HepG2 (cell line): ENCODE measurements around the gene ABCC3.

Experiments used
- BHLHE40 ChIP-seq: IDR thresholded peaks from 2 replicates; pipeline ENCODE4 v1.6.1; 2011; ENCODE audit warnings: low read length, improper control_type of control experiment
- CTCF ChIP-seq: sonication (generic); formaldehyde crosslinking; IDR thresholded peaks from 2 replicates; pipeline ENCODE4 v1.5.0; 2020; ENCODE audit warnings: mild to moderate bottlenecking, missing genetic modification reagents, moderate library complexity
- EP300 ChIP-seq, 3 experiments: sonication (generic) in 1 of 3; formaldehyde crosslinking in 1 of 3; IDR thresholded peaks; 2 replicates each; pipeline versions ENCODE4 v1.5.1 to v1.6.1; 2011 to 2020; ENCODE audit warnings: low read depth in 2 of 3, low read length in 2 of 3, borderline replicate concordance in 1 of 3, improper control_type of control experiment in 1 of 3, mild to moderate bottlenecking in 1 of 3, missing genetic modification reagents in 1 of 3, moderate library complexity in 1 of 3
- HMGXB4 ChIP-seq, 2 experiments: sonication (generic) in 1 of 2; formaldehyde crosslinking in 1 of 2; IDR thresholded peaks; 2 replicates each; pipeline versions ENCODE4 v1.4.0 to v1.6.1; 2018 to 2020; ENCODE audit warnings: missing genetic modification reagents in 2 of 2, borderline replicate concordance in 1 of 2, low read depth in 1 of 2, mild to moderate bottlenecking in 1 of 2, missing biosample characterization in 1 of 2
- ZBTB4 ChIP-seq: sonication (generic); formaldehyde crosslinking; IDR thresholded peaks from 2 replicates; pipeline ENCODE4 v1.4.0; 2020; ENCODE audit warnings: missing genetic modification reagents, mild to moderate bottlenecking, borderline replicate concordance
- ZNF501 ChIP-seq: sonication (generic); formaldehyde crosslinking; IDR thresholded peaks from 2 replicates; pipeline ENCODE4 v1.5.1; 2020; ENCODE audit warnings: mild to moderate bottlenecking, moderate library complexity, missing genetic modification reagents

GRCh38 chr17:50634224-50634914 is at the start of gene ABCC3:
- TF ChIP-seq CTCF (CRISPR knock-in tag), result peak; percentile 44
- no peak for TF ChIP-seq HMGXB4 (CRISPR knock-in tag; IDR thresholded peaks at IDR 0.05; ENCODE audit: borderline replicate concordance in 1 of 2, low read depth in 1 of 2)
- no peak for TF ChIP-seq ZBTB4 (CRISPR knock-in tag)
- TF ChIP-seq EP300 (IDR thresholded peaks at IDR 0.05; ENCODE audit: low read depth in 2 of 2, low read length in 2 of 2), result peak in 1 of 2 experiments; percentile 66; a peak in 1 of 4 replicates
- peak; percentile 54 for TF ChIP-seq EP300 (CRISPR knock-in tag; IDR thresholded peaks at IDR 0.05; ENCODE audit: borderline replicate concordance)
- 0 out of 2 replicates have a peak, but pooled peaks have one; percentile 39 for TF ChIP-seq BHLHE40
- no peak for TF ChIP-seq ZNF501 (CRISPR knock-in tag)
